H1 (cell line): ENCODE measurements around the gene SLC24A3. TPM values are rescaled to one million over a fixed set of nuclear protein-coding genes. Genes with fewer than 3 reads are reported as not detected.

Experiments used
- CTCF ChIA-PET: fragments of 300-600 bp; sonication (Branson Sonifier 250); formaldehyde crosslinking; loops from one replicate; lab custom pipeline; 2021; ENCODE audit not compliant: partially characterized antibody; lab: Charles Lee
- POLR2A ChIA-PET: fragments of 300-600 bp; sonication (Branson Sonifier 250); formaldehyde crosslinking; loops from one replicate; lab custom pipeline; 2021; ENCODE audit warnings: inconsistent platforms; ENCODE audit not compliant: partially characterized antibody; lab: Charles Lee
- DNase-seq, 2 experiments: peaks; one replicate each; pipeline versions ENCODE4 v3.0.0 to v3.0.0-alpha.2; 2010 to 2022; ENCODE audit warnings: low spot score in 2 of 2, low read depth in 1 of 2, mixed read lengths in 1 of 2
- FAIRE-seq: peaks from 2 replicates; lab custom pipeline; 2011; peaks lifted over from hg19 to GRCh38; lab: Jason Lieb, UNC
- H2AFZ ChIP-seq: 2 replicates; pipeline ENCODE4 v1.8.1; 2012; ENCODE audit warnings: low read length, inconsistent platforms
- H2AK5ac ChIP-seq: 2 replicates; pipeline ENCODE4 v1.6.1; 2013; ENCODE audit warnings: low read depth, low read length
- H2BK120ac ChIP-seq: replicated peaks from 2 replicates; pipeline ENCODE3; 2013; ENCODE audit warnings: low read depth, low read length, inconsistent platforms
- H2BK12ac ChIP-seq: 2 replicates; pipeline ENCODE4 v1.6.1; 2013; ENCODE audit warnings: low read depth, low read length
- H2BK15ac ChIP-seq: 2 replicates; pipeline ENCODE4 v1.6.1; 2013; ENCODE audit warnings: low read length
- H2BK20ac ChIP-seq: 2 replicates; pipeline ENCODE4 v1.6.1; 2013; ENCODE audit warnings: low read length
- H2BK5ac ChIP-seq: 2 replicates; pipeline ENCODE4 v1.6.1; 2013; ENCODE audit warnings: low read depth, low read length
- H3K14ac ChIP-seq: 2 replicates; pipeline ENCODE4 v1.6.1; 2013; ENCODE audit warnings: inconsistent platforms; ENCODE audit not compliant: insufficient read length
- H3K18ac ChIP-seq: 2 replicates; pipeline ENCODE4 v1.6.1; 2013; ENCODE audit warnings: low read length; ENCODE audit errors: extremely low read depth
- H3K23ac ChIP-seq: 2 replicates; pipeline ENCODE4 v1.6.1; 2013; ENCODE audit warnings: inconsistent platforms; ENCODE audit not compliant: insufficient read length
- H3K23me2 ChIP-seq: 2 replicates; pipeline ENCODE4 v1.6.1; 2013; ENCODE audit warnings: low read depth, low read length
- H3K27ac ChIP-seq: 2 replicates; pipeline ENCODE4 v1.6.1; 2011; ENCODE audit warnings: low read depth, low read length, inconsistent platforms
- H3K27me3 ChIP-seq, 4 experiments: replicated peaks in 1 of 4; 1 replicate in 1 of 4; 2 replicates in 3 of 4; pipeline versions ENCODE4 v1.6.1 to v1.8.1; 2011 to 2013; ENCODE audit warnings: low read length in 3 of 4, mild to moderate bottlenecking in 3 of 4, inconsistent platforms in 2 of 4, mixed read lengths in 2 of 4, moderate library complexity in 1 of 4; ENCODE audit not compliant: control insufficient read depth in 3 of 4, insufficient read depth in 3 of 4; ENCODE audit errors: extremely low read depth in 1 of 4
- H3K36me3 ChIP-seq, 4 experiments: 2 replicates each; pipeline versions ENCODE4 v1.6.1 to v1.8.1; 2011 to 2013; ENCODE audit warnings: mild to moderate bottlenecking in 4 of 4, low read length in 3 of 4, moderate library complexity in 2 of 4, control low read depth in 1 of 4, inconsistent platforms in 1 of 4; ENCODE audit not compliant: insufficient read depth in 4 of 4, control insufficient read depth in 2 of 4
- H3K4ac ChIP-seq: replicated peaks from 2 replicates; pipeline ENCODE3; 2013; ENCODE audit warnings: low read length, low read depth, mixed read lengths, inconsistent platforms; ENCODE audit not compliant: insufficient read length
- H3K4me1 ChIP-seq, 4 experiments: replicated peaks in 1 of 4; 1 replicate in 1 of 4; 2 replicates in 3 of 4; pipeline versions ENCODE4 v1.6.1 to v1.8.1; 2011 to 2013; ENCODE audit warnings: low read length in 3 of 4, inconsistent platforms in 2 of 4, mixed read lengths in 1 of 4; ENCODE audit not compliant: insufficient read depth in 4 of 4, control insufficient read depth in 3 of 4
- H3K4me2 ChIP-seq, 2 experiments: 2 replicates each; pipeline versions ENCODE4 v1.6.1 to v1.8.1; 2011 to 2013; ENCODE audit warnings: low read depth in 2 of 2, low read length in 2 of 2, control low read depth in 1 of 2, inconsistent platforms in 1 of 2, mild to moderate bottlenecking in 1 of 2; ENCODE audit not compliant: insufficient read depth in 1 of 2
- H3K4me3 ChIP-seq, 4 experiments: fragments of 200-600, 300-600 bp in 1 of 4; sonication (generic), shearing (Covaris generic), sonication (Bioruptor Twin) in 1 of 4; 2 replicates each; pipeline versions ENCODE4 v1.5.1 to v1.8.1; 2011 to 2016; ENCODE audit warnings: low read length in 4 of 4, low read depth in 3 of 4, control low read depth in 2 of 4, inconsistent platforms in 2 of 4, mild to moderate bottlenecking in 2 of 4, mixed read lengths in 1 of 4, moderate library complexity in 1 of 4; ENCODE audit not compliant: insufficient read depth in 2 of 4; ENCODE audit errors: extremely low read depth in 1 of 4
- H3K56ac ChIP-seq: replicated peaks from 2 replicates; pipeline ENCODE3; 2013; ENCODE audit warnings: low read depth, mild to moderate bottlenecking, mixed read lengths, low read length, inconsistent platforms; ENCODE audit not compliant: insufficient read length
- H3K79me1 ChIP-seq: 2 replicates; pipeline ENCODE4 v1.6.1; 2013; ENCODE audit warnings: low read depth, low read length, control low read depth
- H3K79me2 ChIP-seq, 2 experiments: 2 replicates each; pipeline versions ENCODE4 v1.6.1 to v1.8.1; 2012 to 2013; ENCODE audit warnings: low read length in 2 of 2, mild to moderate bottlenecking in 2 of 2, inconsistent platforms in 1 of 2; ENCODE audit not compliant: insufficient read depth in 2 of 2, control insufficient read depth in 1 of 2
- H3K9ac ChIP-seq, 4 experiments: replicated peaks in 1 of 4; 1 replicate in 1 of 4; 2 replicates in 3 of 4; pipeline versions ENCODE4 v1.6.1 to v1.8.1; 2011 to 2013; ENCODE audit warnings: low read depth in 3 of 4, low read length in 3 of 4, control low read depth in 2 of 4, mild to moderate bottlenecking in 2 of 4, moderate library complexity in 2 of 4, inconsistent platforms in 1 of 4; ENCODE audit errors: extremely low read depth in 1 of 4
- H3K9me3 ChIP-seq, 2 experiments: 2 replicates each; pipeline versions ENCODE4 v1.6.1 to v1.8.1; 2012 to 2013; ENCODE audit warnings: mild to moderate bottlenecking in 2 of 2, moderate library complexity in 2 of 2, control low read depth in 1 of 2, inconsistent platforms in 1 of 2, low read depth in 1 of 2, low read length in 1 of 2, mixed read lengths in 1 of 2; ENCODE audit not compliant: insufficient read depth in 2 of 2
- H4K20me1 ChIP-seq, 2 experiments: replicated peaks in 1 of 2; 2 replicates each; pipeline versions ENCODE3 to v1.8.1; 2011 to 2013; ENCODE audit warnings: inconsistent platforms in 2 of 2, low read length in 2 of 2, mild to moderate bottlenecking in 1 of 2; ENCODE audit not compliant: insufficient read depth in 2 of 2, control insufficient read depth in 1 of 2
- H4K5ac ChIP-seq: 2 replicates; pipeline ENCODE4 v1.6.1; 2013; ENCODE audit warnings: low read length, low read depth, mixed read lengths, inconsistent platforms; ENCODE audit not compliant: insufficient read length
- H4K8ac ChIP-seq: 2 replicates; pipeline ENCODE4 v1.8.0; 2013; ENCODE audit warnings: mild to moderate bottlenecking, moderate library complexity, low read length, inconsistent platforms; ENCODE audit not compliant: insufficient read depth; ENCODE audit errors: extremely low read depth
- H4K91ac ChIP-seq: replicated peaks from 2 replicates; pipeline ENCODE3; 2013; ENCODE audit warnings: low read length, mixed read lengths, inconsistent platforms; ENCODE audit not compliant: insufficient read length
- CREB1 ChIP-seq: IDR thresholded peaks from 2 replicates; pipeline ENCODE4 v1.6.1; 2012; ENCODE audit warnings: inconsistent platforms
- GABPA ChIP-seq: IDR thresholded peaks from 2 replicates; pipeline ENCODE4 v1.6.1; 2011; ENCODE audit warnings: mild to moderate bottlenecking, low read length, moderate library complexity, borderline replicate concordance; ENCODE audit not compliant: insufficient read depth
- JUN ChIP-seq: IDR thresholded peaks from 2 replicates; pipeline ENCODE4 v1.6.1; 2011; ENCODE audit warnings: low read depth, mild to moderate bottlenecking, improper control_type of control experiment, low read length
- POLR2A ChIP-seq, 2 experiments: IDR thresholded peaks; 1 replicate in 1 of 2; 2 replicates in 1 of 2; pipeline ENCODE4 v1.6.1; 2011; ENCODE audit warnings: low read depth in 2 of 2, low read length in 2 of 2, mild to moderate bottlenecking in 2 of 2; ENCODE audit errors: control extremely low read depth in 1 of 2
- RNF2 ChIP-seq: fragments of 200-900, 300-1000 bp; sonication (generic); IDR thresholded peaks from 2 replicates; pipeline ENCODE4 v1.7.1; 2016; ENCODE audit warnings: borderline replicate concordance, low read depth, mild to moderate bottlenecking, antibody characterized with exemption, low read length; ENCODE audit not compliant: poor library complexity, severe bottlenecking; ENCODE audit errors: missing control alignments
- RXRA ChIP-seq: IDR thresholded peaks from 2 replicates; pipeline ENCODE4 v1.6.1; 2011; ENCODE audit warnings: low read depth, mild to moderate bottlenecking, low read length, moderate library complexity; ENCODE audit not compliant: insufficient read depth
- WGBS, 2 experiments: shearing (Covaris generic) in 1 of 2; methylation state at CpG; one replicate each; pipeline versions ENCODE4 v1.1.6 to v1.1.7; 2013 to 2015; ENCODE audit warnings: low lambda C conversion rate in 2 of 2, mixed read lengths in 2 of 2, inconsistent platforms in 1 of 2, low coverage in 1 of 2, missing lambda C conversion rate in 1 of 2; ENCODE audit not compliant: insufficient replicate concordance in 2 of 2, insufficient coverage in 1 of 2, insufficient read length in 1 of 2; ENCODE audit errors: extremely low coverage in 1 of 2, missing lambda C conversion rate in 1 of 2; 5-methylcytosine and 5-hydroxymethylcytosine counted together
- polyA plus RNA-seq, 7 experiments: library from polyadenylated mRNA; depleted of rRNA in 3 of 7; stranded (reverse) in 5 of 7; unstranded in 2 of 7; fragments of >200 nt in 5 of 7; fragments of 200-250 nt in 2 of 7; gene quantifications; 1 replicate in 5 of 7; 2 replicates in 1 of 7; 4 replicates in 1 of 7; pipeline versions ENCODE4 v1.2.1 to v1.2.3, GENCODE V29; 2011 to 2013; ENCODE audit warnings: missing spikeins in 2 of 7, mixed read lengths in 2 of 7
- total RNA-seq: library from RNA; stranded (reverse); fragmentation: NEBNext Ultra II Directional; extraction: Animal tissue kit (Norgen Biotek cat#: 25700); gene quantifications from 2 replicates; pipeline ENCODE4 v1.2.1, GENCODE V29; 2021

Gene SLC24A3
- total and polyA plus RNA-seq, 2 of the 8 experiments (the other 6 are each of a cell fraction or from before 2014, with no cell fraction given) = 4.5 to 6.3 TPM

- no peaks in the 10 kb centered on the region for H3K27me3 ChIP-seq
- H4K91ac ChIP-seq = no peak overlapping the region
- no peak overlapping the region for H3K56ac ChIP-seq
- no peak overlapping the region for H4K5ac ChIP-seq
- no peak overlapping the region for H2BK12ac ChIP-seq
- no peaks in the 10 kb centered on the region for H3K23me2 ChIP-seq
- no peak overlapping the region for H3K18ac ChIP-seq
- no peak overlapping the region for H2BK120ac ChIP-seq
- H3K27ac ChIP-seq = no peak overlapping the region
- H2BK20ac ChIP-seq = no peak overlapping the region
- FAIRE-seq = no peak
- no peak overlapping the region for H4K8ac ChIP-seq
- no peak overlapping the region for H3K23ac ChIP-seq
- no peak overlapping the region for H3K14ac ChIP-seq
- 0 out of 4 replicates have a peak, but pooled peaks cover 0 to 1% of the 10 kb centered on the region in 2 experiments for H3K9me3 ChIP-seq
- CTCF ChIA-PET = interaction anchor here (1.0 to 1.6 kb wide), 2 partner anchors 20 to 26 kb away, joined by 3 read pairs; no protein-coding TSS in a partner anchor
- no peaks in the 10 kb centered on the region for H3K79me1 ChIP-seq
- TF ChIP-seq POLR2A (IDR thresholded peaks at IDR 0.05; ENCODE audit: control extremely low read depth in 1 of 2, low read depth in 2 of 2, low read length in 2 of 2) (no peak), GABPA (no peak), RXRA (no peak), JUN (no peak), RNF2 (no peak), CREB1 (no peak)
- TF ChIP-seq, all 59 proteins: peak for 0
- no peak overlapping the region for H3K4me3 ChIP-seq
- no peak overlapping the region for H3K4ac ChIP-seq
- H3K4me2 ChIP-seq = no peak overlapping the region
- WGBS, 2 experiments = 93% methylated on average over 8 of the region's 8 CpGs; no CpG with 5 or more reads in 1 of the 2 experiments
- H2AK5ac ChIP-seq = no peak overlapping the region
- no peak overlapping the region for H2BK5ac ChIP-seq
- H3K4me1 ChIP-seq = no peaks in the 10 kb centered on the region; a peak in 1 of 7 replicates
- H3K9ac ChIP-seq = no peak overlapping the region
- H2BK15ac ChIP-seq = no peak overlapping the region
- H3K36me3 ChIP-seq = no peaks in the 10 kb centered on the region
- POLR2A ChIA-PET = no interaction called here
- no peak overlapping the region for H2AFZ ChIP-seq
- DNase-seq = no peak
- H3K79me2 ChIP-seq = no peaks in the 10 kb centered on the region
- H4K20me1 ChIP-seq = no peaks in the 10 kb centered on the region
Measured at GRCh38 chr20:19449051-19449450, 236.6 kb downstream of the SLC24A3 start.
